H1 (cell line): ENCODE data around the gene WEE1. TPM values are rescaled to one million over a fixed set of nuclear protein-coding genes. Genes with fewer than 3 reads are reported as not detected.

ENCODE experiments used
- CTCF ChIA-PET: fragments of 300-600 bp; sonication (Branson Sonifier 250); formaldehyde crosslinking; loops from one replicate; lab custom pipeline; 2021; ENCODE audit not compliant: partially characterized antibody; lab: Charles Lee
- POLR2A ChIA-PET: fragments of 300-600 bp; sonication (Branson Sonifier 250); formaldehyde crosslinking; loops from one replicate; lab custom pipeline; 2021; ENCODE audit warnings: inconsistent platforms; ENCODE audit not compliant: partially characterized antibody; lab: Charles Lee
- DNase-seq, 2 experiments: peaks; one replicate each; pipeline versions ENCODE4 v3.0.0 to v3.0.0-alpha.2; 2010 to 2022; ENCODE audit warnings: low spot score in 2 of 2, low read depth in 1 of 2, mixed read lengths in 1 of 2
- FAIRE-seq: peaks from 2 replicates; lab custom pipeline; 2011; peaks lifted over from hg19 to GRCh38; lab: Jason Lieb, UNC
- H2AFZ ChIP-seq: 2 replicates; pipeline ENCODE4 v1.8.1; 2012; ENCODE audit warnings: low read length, inconsistent platforms
- H2AK5ac ChIP-seq: 2 replicates; pipeline ENCODE4 v1.6.1; 2013; ENCODE audit warnings: low read depth, low read length
- H2BK120ac ChIP-seq: replicated peaks from 2 replicates; pipeline ENCODE3; 2013; ENCODE audit warnings: low read depth, low read length, inconsistent platforms
- H2BK12ac ChIP-seq: 2 replicates; pipeline ENCODE4 v1.6.1; 2013; ENCODE audit warnings: low read depth, low read length
- H2BK15ac ChIP-seq: 2 replicates; pipeline ENCODE4 v1.6.1; 2013; ENCODE audit warnings: low read length
- H2BK20ac ChIP-seq: 2 replicates; pipeline ENCODE4 v1.6.1; 2013; ENCODE audit warnings: low read length
- H2BK5ac ChIP-seq: 2 replicates; pipeline ENCODE4 v1.6.1; 2013; ENCODE audit warnings: low read depth, low read length
- H3K14ac ChIP-seq: 2 replicates; pipeline ENCODE4 v1.6.1; 2013; ENCODE audit warnings: inconsistent platforms; ENCODE audit not compliant: insufficient read length
- H3K18ac ChIP-seq: 2 replicates; pipeline ENCODE4 v1.6.1; 2013; ENCODE audit warnings: low read length; ENCODE audit errors: extremely low read depth
- H3K23ac ChIP-seq: 2 replicates; pipeline ENCODE4 v1.6.1; 2013; ENCODE audit warnings: inconsistent platforms; ENCODE audit not compliant: insufficient read length
- H3K23me2 ChIP-seq: 2 replicates; pipeline ENCODE4 v1.6.1; 2013; ENCODE audit warnings: low read depth, low read length
- H3K27ac ChIP-seq: 2 replicates; pipeline ENCODE4 v1.6.1; 2011; ENCODE audit warnings: low read depth, low read length, inconsistent platforms
- H3K27me3 ChIP-seq, 4 experiments: replicated peaks in 1 of 4; 1 replicate in 1 of 4; 2 replicates in 3 of 4; pipeline versions ENCODE4 v1.6.1 to v1.8.1; 2011 to 2013; ENCODE audit warnings: low read length in 3 of 4, mild to moderate bottlenecking in 3 of 4, inconsistent platforms in 2 of 4, mixed read lengths in 2 of 4, moderate library complexity in 1 of 4; ENCODE audit not compliant: control insufficient read depth in 3 of 4, insufficient read depth in 3 of 4; ENCODE audit errors: extremely low read depth in 1 of 4
- H3K36me3 ChIP-seq, 4 experiments: 2 replicates each; pipeline versions ENCODE4 v1.6.1 to v1.8.1; 2011 to 2013; ENCODE audit warnings: mild to moderate bottlenecking in 4 of 4, low read length in 3 of 4, moderate library complexity in 2 of 4, control low read depth in 1 of 4, inconsistent platforms in 1 of 4; ENCODE audit not compliant: insufficient read depth in 4 of 4, control insufficient read depth in 2 of 4
- H3K4ac ChIP-seq: replicated peaks from 2 replicates; pipeline ENCODE3; 2013; ENCODE audit warnings: low read length, low read depth, mixed read lengths, inconsistent platforms; ENCODE audit not compliant: insufficient read length
- H3K4me1 ChIP-seq, 4 experiments: replicated peaks in 1 of 4; 1 replicate in 1 of 4; 2 replicates in 3 of 4; pipeline versions ENCODE4 v1.6.1 to v1.8.1; 2011 to 2013; ENCODE audit warnings: low read length in 3 of 4, inconsistent platforms in 2 of 4, mixed read lengths in 1 of 4; ENCODE audit not compliant: insufficient read depth in 4 of 4, control insufficient read depth in 3 of 4
- H3K4me2 ChIP-seq, 2 experiments: 2 replicates each; pipeline versions ENCODE4 v1.6.1 to v1.8.1; 2011 to 2013; ENCODE audit warnings: low read depth in 2 of 2, low read length in 2 of 2, control low read depth in 1 of 2, inconsistent platforms in 1 of 2, mild to moderate bottlenecking in 1 of 2; ENCODE audit not compliant: insufficient read depth in 1 of 2
- H3K4me3 ChIP-seq, 4 experiments: fragments of 200-600, 300-600 bp in 1 of 4; sonication (generic), shearing (Covaris generic), sonication (Bioruptor Twin) in 1 of 4; 2 replicates each; pipeline versions ENCODE4 v1.5.1 to v1.8.1; 2011 to 2016; ENCODE audit warnings: low read length in 4 of 4, low read depth in 3 of 4, control low read depth in 2 of 4, inconsistent platforms in 2 of 4, mild to moderate bottlenecking in 2 of 4, mixed read lengths in 1 of 4, moderate library complexity in 1 of 4; ENCODE audit not compliant: insufficient read depth in 2 of 4; ENCODE audit errors: extremely low read depth in 1 of 4
- H3K56ac ChIP-seq: replicated peaks from 2 replicates; pipeline ENCODE3; 2013; ENCODE audit warnings: low read depth, mild to moderate bottlenecking, mixed read lengths, low read length, inconsistent platforms; ENCODE audit not compliant: insufficient read length
- H3K79me1 ChIP-seq: 2 replicates; pipeline ENCODE4 v1.6.1; 2013; ENCODE audit warnings: low read depth, low read length, control low read depth
- H3K79me2 ChIP-seq, 2 experiments: 2 replicates each; pipeline versions ENCODE4 v1.6.1 to v1.8.1; 2012 to 2013; ENCODE audit warnings: low read length in 2 of 2, mild to moderate bottlenecking in 2 of 2, inconsistent platforms in 1 of 2; ENCODE audit not compliant: insufficient read depth in 2 of 2, control insufficient read depth in 1 of 2
- H3K9ac ChIP-seq, 4 experiments: replicated peaks in 1 of 4; 1 replicate in 1 of 4; 2 replicates in 3 of 4; pipeline versions ENCODE4 v1.6.1 to v1.8.1; 2011 to 2013; ENCODE audit warnings: low read depth in 3 of 4, low read length in 3 of 4, control low read depth in 2 of 4, mild to moderate bottlenecking in 2 of 4, moderate library complexity in 2 of 4, inconsistent platforms in 1 of 4; ENCODE audit errors: extremely low read depth in 1 of 4
- H3K9me3 ChIP-seq, 2 experiments: 2 replicates each; pipeline versions ENCODE4 v1.6.1 to v1.8.1; 2012 to 2013; ENCODE audit warnings: mild to moderate bottlenecking in 2 of 2, moderate library complexity in 2 of 2, control low read depth in 1 of 2, inconsistent platforms in 1 of 2, low read depth in 1 of 2, low read length in 1 of 2, mixed read lengths in 1 of 2; ENCODE audit not compliant: insufficient read depth in 2 of 2
- H4K20me1 ChIP-seq, 2 experiments: replicated peaks in 1 of 2; 2 replicates each; pipeline versions ENCODE3 to v1.8.1; 2011 to 2013; ENCODE audit warnings: inconsistent platforms in 2 of 2, low read length in 2 of 2, mild to moderate bottlenecking in 1 of 2; ENCODE audit not compliant: insufficient read depth in 2 of 2, control insufficient read depth in 1 of 2
- H4K5ac ChIP-seq: 2 replicates; pipeline ENCODE4 v1.6.1; 2013; ENCODE audit warnings: low read length, low read depth, mixed read lengths, inconsistent platforms; ENCODE audit not compliant: insufficient read length
- H4K8ac ChIP-seq: 2 replicates; pipeline ENCODE4 v1.8.0; 2013; ENCODE audit warnings: mild to moderate bottlenecking, moderate library complexity, low read length, inconsistent platforms; ENCODE audit not compliant: insufficient read depth; ENCODE audit errors: extremely low read depth
- H4K91ac ChIP-seq: replicated peaks from 2 replicates; pipeline ENCODE3; 2013; ENCODE audit warnings: low read length, mixed read lengths, inconsistent platforms; ENCODE audit not compliant: insufficient read length
- ATF2 ChIP-seq: IDR thresholded peaks from 2 replicates; pipeline ENCODE4 v1.6.1; 2012; ENCODE audit warnings: low read length, inconsistent platforms
- KDM1A ChIP-seq: fragments of 200-600, 300-600 bp; sonication (generic); IDR thresholded peaks from 2 replicates; pipeline ENCODE4 v1.7.1; 2016; ENCODE audit warnings: mild to moderate bottlenecking, low read length, borderline replicate concordance
- NRF1 ChIP-seq: IDR thresholded peaks from 2 replicates; pipeline ENCODE4 v1.6.1; 2011; ENCODE audit warnings: mild to moderate bottlenecking, low read depth, low read length, improper control_type of control experiment
- RFX5 ChIP-seq: IDR thresholded peaks from 2 replicates; pipeline ENCODE4 v1.6.1; 2011; ENCODE audit warnings: low read depth, low read length, improper control_type of control experiment, borderline replicate concordance
- SIX5 ChIP-seq: IDR thresholded peaks from 2 replicates; pipeline ENCODE4 v1.6.1; 2011; ENCODE audit warnings: mild to moderate bottlenecking, low read depth, low read length
- SUZ12 ChIP-seq: fragments of 200-600 bp; sonication (generic); IDR thresholded peaks from 2 replicates; pipeline ENCODE4 v1.6.1; 2012; ENCODE audit warnings: mild to moderate bottlenecking, inconsistent platforms, low read length, moderate library complexity, mixed read lengths
- WGBS, 2 experiments: shearing (Covaris generic) in 1 of 2; methylation state at CpG; one replicate each; pipeline versions ENCODE4 v1.1.6 to v1.1.7; 2013 to 2015; ENCODE audit warnings: low lambda C conversion rate in 2 of 2, mixed read lengths in 2 of 2, inconsistent platforms in 1 of 2, low coverage in 1 of 2, missing lambda C conversion rate in 1 of 2; ENCODE audit not compliant: insufficient replicate concordance in 2 of 2, insufficient coverage in 1 of 2, insufficient read length in 1 of 2; ENCODE audit errors: extremely low coverage in 1 of 2, missing lambda C conversion rate in 1 of 2; 5-methylcytosine and 5-hydroxymethylcytosine counted together
- polyA plus RNA-seq, 7 experiments: library from polyadenylated mRNA; depleted of rRNA in 3 of 7; stranded (reverse) in 5 of 7; unstranded in 2 of 7; fragments of >200 nt in 5 of 7; fragments of 200-250 nt in 2 of 7; gene quantifications; 1 replicate in 5 of 7; 2 replicates in 1 of 7; 4 replicates in 1 of 7; pipeline versions ENCODE4 v1.2.1 to v1.2.3, GENCODE V29; 2011 to 2013; ENCODE audit warnings: missing spikeins in 2 of 7, mixed read lengths in 2 of 7
- total RNA-seq: library from RNA; stranded (reverse); fragmentation: NEBNext Ultra II Directional; extraction: Animal tissue kit (Norgen Biotek cat#: 25700); gene quantifications from 2 replicates; pipeline ENCODE4 v1.2.1, GENCODE V29; 2021

The WEE1 gene
- total and polyA plus RNA-seq, 2 of the 8 experiments (the other 6 are each of a cell fraction or from before 2014, with no cell fraction given) = 40.8 to 120 TPM

- DNase-seq (no peak), FAIRE-seq (no peak)
- no peaks in the 10 kb centered on the region for H3K79me2 ChIP-seq
- H3K23me2 ChIP-seq = peaks cover 6% of the 10 kb centered on the region; the same call in 1 of the 2 replicates
- no peak overlapping the region for H4K8ac ChIP-seq
- H3K27me3 ChIP-seq = no peaks in the 10 kb centered on the region; a peak in 2 of 7 replicates
- no peak overlapping the region for H3K23ac ChIP-seq
- peak overlapping the region; percentile 18; the same call in 1 of the 2 replicates for H2AK5ac ChIP-seq
- no peak overlapping the region for H2BK15ac ChIP-seq
- peak overlapping the region; percentile 1 to 11; a peak in 2 of 4 replicates for H3K4me2 ChIP-seq
- H3K9ac ChIP-seq = peak overlapping the region in 2 of 4 experiments; percentile 16 to 50; a peak in 1 of 7 replicates
- 63% methylated on average over 8 of the region's 8 CpGs; no CpG with 5 or more reads in 1 of the 2 experiments for WGBS, 2 experiments
- H2BK120ac ChIP-seq = no peak overlapping the region
- H3K36me3 ChIP-seq = no peaks in the 10 kb centered on the region
- no peaks in the 10 kb centered on the region for H4K20me1 ChIP-seq
- peak overlapping the region; percentile 26; the same call in 1 of the 2 replicates for H3K18ac ChIP-seq
- no peak overlapping the region for H2BK20ac ChIP-seq
- H3K27ac ChIP-seq = peak overlapping the region; percentile 61
- H2BK5ac ChIP-seq = peak overlapping the region; percentile 10; the same call in 1 of the 2 replicates
- no peak overlapping the region for H3K4ac ChIP-seq
- H3K79me1 ChIP-seq = no peaks in the 10 kb centered on the region
- no peaks in the 10 kb centered on the region for H3K9me3 ChIP-seq
- no peak overlapping the region for H3K14ac ChIP-seq
- H2BK12ac ChIP-seq = peak overlapping the region; percentile 33; the same call in 1 of the 2 replicates
- peak overlapping the region; percentile 7; the same call in 1 of the 2 replicates for H2AFZ ChIP-seq
- H3K56ac ChIP-seq = no peak overlapping the region
- ChIA-PET POLR2A (interaction anchor here (0.9 to 1.5 kb wide), 8 partner anchors 11 to 108 kb away, joined by 3 to 5 read pairs (median 4); partner anchors contain the start of gene ZNF143), CTCF (interaction anchor here (0.7 to 3.0 kb wide), 3 partner anchors 33 to 190 kb away, joined by 3 to 23 read pairs (median 3); no protein-coding TSS in a partner anchor)
- no peak overlapping the region for H4K91ac ChIP-seq
- H4K5ac ChIP-seq = no peak overlapping the region
- 0 out of 8 replicates have a peak overlapping the region, but pooled peaks of 1 of the 4 experiments have one; percentile 2 for H3K4me3 ChIP-seq
- peaks cover 5 to 23% (median 13%) of the 10 kb centered on the region in 4 experiments for H3K4me1 ChIP-seq
- no peak for TF ChIP-seq KDM1A
- TF ChIP-seq ATF2 = no peak
- no peak for TF ChIP-seq SIX5
- TF ChIP-seq RFX5 = no peak
- TF ChIP-seq NRF1 = no peak
- TF ChIP-seq SUZ12 = no peak
These were observed 5.2 kb upstream of the WEE1 start for GRCh38 chr11:9568161-9568853.
